Gastrocnemius medialis (tissue), 4 donors: Measurements from ENCODE around the gene SRSF4. TPM values are rescaled to one million over a fixed set of nuclear protein-coding genes. Genes with fewer than 3 reads are reported as not detected.

Experiments used
- ATAC-seq, 2 donors: fragments of 150-250 bp; one replicate each; pipeline ENCODE4 v1.9.1; 2016
- DNase-seq, 2 donors: peaks; one replicate each; pipeline ENCODE4 v3.0.0-alpha.2; 2019
- H3K27ac ChIP-seq, 4 donors: fragments of 200-600 bp; sonication (generic); 1 replicate in 1 of 4; 2 replicates in 3 of 4; pipeline ENCODE4 v1.5.1; 2016 to 2018; ENCODE audit warnings: mild to moderate bottlenecking in 2 of 4, moderate library complexity in 1 of 4
- H3K27me3 ChIP-seq, 3 donors: fragments of 200-600 bp; sonication (generic) in 2 of 3; 1 replicate in 1 of 3; 2 replicates in 2 of 3; pipeline versions ENCODE4 v1.5.1 to v1.6.0; 2016 to 2019; ENCODE audit warnings: mild to moderate bottlenecking in 1 of 3, moderate library complexity in 1 of 3
- H3K36me3 ChIP-seq, 2 donors: fragments of 200-600 bp; sonication (generic) in 1 of 2; one replicate each; pipeline ENCODE4 v1.5.1; 2017 to 2018
- H3K4me1 ChIP-seq, 2 donors: fragments of 200-600 bp; sonication (generic) in 1 of 2; one replicate each; pipeline ENCODE4 v1.5.1; 2016 to 2017; ENCODE audit warnings: mild to moderate bottlenecking in 2 of 2
- H3K4me3 ChIP-seq, 4 donors: fragments of 200-600 bp; sonication (generic) in 3 of 4; 1 replicate in 1 of 4; 2 replicates in 3 of 4; pipeline ENCODE4 v1.5.1; 2016 to 2019; ENCODE audit warnings: mild to moderate bottlenecking in 2 of 4
- H3K9me3 ChIP-seq, 3 donors: fragments of 200-600 bp; sonication (generic) in 2 of 3; 1 replicate in 1 of 3; 2 replicates in 2 of 3; pipeline ENCODE4 v1.5.1; 2016 to 2019
- CTCF ChIP-seq, 5 experiments: fragments of 450-650 bp in 3 of 5; fragments of 200-600 bp in 2 of 5; sonication (generic) in 2 of 5; IDR thresholded peaks in 4 of 5; conservative IDR thresholded peaks in 1 of 5; 1 replicate in 4 of 5; 2 replicates in 1 of 5; pipeline ENCODE4 v1.5.1; 2016 to 2019; ENCODE audit warnings: antibody characterized with exemption in 5 of 5, mild to moderate bottlenecking in 3 of 5, moderate library complexity in 3 of 5
- POLR2A ChIP-seq, 2 donors: fragments of 450-650 bp; IDR thresholded peaks; one replicate each; pipeline ENCODE4 v1.6.1; 2017; ENCODE audit warnings: antibody characterized with exemption in 2 of 2, mild to moderate bottlenecking in 2 of 2, moderate library complexity in 2 of 2
- in situ Hi-C, 4 donors: fragments of 200-750 bp; cut with MboI; loops; one replicate each; pipeline versions ENCODE4 v1.15.0 to v1.8.0; 2017; ENCODE audit warnings: low sequenced_read_pairs in 4 of 4
- intact Hi-C: fragments of 100-400 bp; cut with DNase I; formaldehyde crosslinking; loops from one replicate; pipeline ENCODE4 v1.15.1; 2023; ENCODE audit warnings: low total_unique reads
- total RNA-seq, 4 donors: library from RNA; depleted of rRNA; stranded (reverse); fragments of >200 nt; gene quantifications; one replicate each; pipeline versions ENCODE4 v1.1.0 to v1.2.3, GENCODE V29; 2016

The SRSF4 gene
- total RNA-seq, 4 donors from 2014 or later, result 42.4 to 72.5 (median 65.4) TPM

GRCh38 chr1:29197590-29197924 lies 15.9 kb upstream of the SRSF4 start:
- TF ChIP-seq POLR2A (IDR thresholded peaks at IDR 0.05), result no peak
- TF ChIP-seq CTCF (IDR thresholded peaks at IDR 0.05 in 4 of 5, conservative IDR thresholded peaks at IDR 0.05 in 1 of 5), result no peak
- intact Hi-C loops (no loop called here), in situ Hi-C loops (no loop called here)
- peaks cover 0 to 59% of the 10 kb centered on the region in 2 donors for H3K36me3 ChIP-seq
- no peak for DNase-seq
- H3K9me3 ChIP-seq, result no peaks in the 10 kb centered on the region
- H3K4me1 ChIP-seq, result peaks cover 7 to 10% of the 10 kb centered on the region in 2 donors
- no peak overlapping the region for H3K27ac ChIP-seq
- H3K27me3 ChIP-seq, result no peaks in the 10 kb centered on the region
- ATAC-seq, result no peak
- no peak overlapping the region for H3K4me3 ChIP-seq

DNA sequence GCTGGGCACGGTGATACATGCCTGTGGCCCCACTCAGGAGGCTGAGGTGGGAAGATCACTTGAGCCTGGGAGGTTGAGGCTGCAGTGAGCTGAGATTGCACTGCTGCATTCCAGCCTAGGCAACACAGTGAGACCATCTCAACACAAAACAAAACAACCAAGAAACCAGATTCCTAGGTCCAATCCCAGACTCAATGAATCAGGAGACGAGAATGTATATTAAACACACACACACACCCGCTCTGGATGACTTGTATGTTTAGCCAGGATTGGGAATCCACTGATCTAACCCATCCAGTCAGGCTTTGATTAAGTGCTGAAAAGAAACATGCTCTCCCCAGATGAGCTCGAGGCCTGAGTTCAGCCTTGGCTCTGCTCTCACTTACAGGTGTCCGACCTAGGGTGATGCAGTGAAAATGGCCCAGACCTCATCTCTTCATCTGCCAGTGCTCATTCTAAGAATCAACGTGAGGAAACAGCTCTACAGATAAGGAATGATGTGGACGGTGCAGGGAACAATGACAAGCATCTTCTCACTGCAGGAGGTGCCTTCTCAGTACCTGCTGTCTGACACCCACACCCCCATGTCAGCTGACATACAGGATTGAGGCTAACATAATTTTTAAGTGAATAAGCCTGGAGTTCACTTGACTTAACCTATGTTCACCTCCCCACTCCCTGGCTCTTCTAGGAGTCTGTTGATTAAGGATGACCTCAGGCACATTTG lies 15.3 kb upstream of the SRSF4 start:
- H3K4me1 ChIP-seq, result peaks cover 3 to 5% of the 10 kb centered on the region in 2 donors
- H3K36me3 ChIP-seq, result peaks cover 0 to 59% of the 10 kb centered on the region in 2 donors
- intact Hi-C loops (no loop called here), in situ Hi-C loops (no loop called here)
- no peak overlapping the region for H3K27ac ChIP-seq
- no peaks in the 10 kb centered on the region for H3K27me3 ChIP-seq
- DNase-seq, result no peak
- ATAC-seq, result no peak
- no peak overlapping the region for H3K4me3 ChIP-seq
- H3K9me3 ChIP-seq, result no peaks in the 10 kb centered on the region
- TF ChIP-seq POLR2A (IDR thresholded peaks at IDR 0.05) (no peak), CTCF (IDR thresholded peaks at IDR 0.05 in 4 of 5, conservative IDR thresholded peaks at IDR 0.05 in 1 of 5) (no peak)

- in situ Hi-C loops (no loop called here), intact Hi-C loops (no loop called here)
- Histone ChIP-seq H3K27ac (no peak overlapping the region), H3K27me3 (no peaks in the 10 kb centered on the region), H3K9me3 (no peaks in the 10 kb centered on the region), H3K36me3 (peaks cover 0 to 48% of the 10 kb centered on the region in 2 donors), H3K4me3 (no peak overlapping the region), H3K4me1 (peaks cover 3 to 5% of the 10 kb centered on the region in 2 donors)
- DNase-seq (peak in 1 of 2 donors; percentile 58), ATAC-seq (peak in 1 of 2 donors; percentile 80)
- TF ChIP-seq CTCF (IDR thresholded peaks at IDR 0.05 in 4 of 5, conservative IDR thresholded peaks at IDR 0.05 in 1 of 5), result no peak
- TF ChIP-seq POLR2A (IDR thresholded peaks at IDR 0.05), result no peak
Measured at GRCh38 chr1:29195881-29196291, 14.2 kb upstream of the SRSF4 start.

DNA sequence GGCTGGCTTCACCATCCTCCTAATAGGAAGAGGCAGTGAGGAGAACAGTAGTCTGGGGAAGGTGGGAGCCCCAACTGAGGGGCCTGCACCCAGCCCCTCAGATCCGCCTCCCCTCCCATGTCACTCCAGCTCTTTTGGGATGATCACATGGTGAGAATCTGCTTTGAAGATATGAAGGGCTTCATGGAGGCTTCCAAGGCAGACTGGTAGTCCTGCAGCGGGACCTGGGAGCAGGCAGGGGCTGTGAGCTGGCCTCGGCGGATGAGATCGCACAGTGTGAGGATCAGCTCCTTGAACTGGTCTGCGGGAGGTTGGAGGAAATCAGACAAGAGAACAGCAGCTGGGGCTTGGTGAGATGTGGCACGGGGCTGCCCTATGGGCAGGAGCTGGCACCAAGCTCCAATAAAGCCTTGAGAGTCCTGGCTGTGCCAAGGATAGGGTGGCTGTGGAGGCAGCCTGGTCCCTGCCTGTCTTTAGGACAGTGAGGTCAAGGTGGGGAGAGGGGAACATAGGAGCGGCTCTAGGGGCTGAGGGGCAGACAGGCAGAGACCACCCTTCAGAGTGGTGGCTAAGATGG lies 12.3 kb upstream of the SRSF4 start:
- TF ChIP-seq CTCF (IDR thresholded peaks at IDR 0.05 in 4 of 5, conservative IDR thresholded peaks at IDR 0.05 in 1 of 5) (no peak), POLR2A (IDR thresholded peaks at IDR 0.05) (no peak)
- peaks cover 3 to 5% of the 10 kb centered on the region in 2 donors for H3K4me1 ChIP-seq
- intact Hi-C loops, result no loop called here
- H3K4me3 ChIP-seq, result no peak overlapping the region
- H3K9me3 ChIP-seq, result no peaks in the 10 kb centered on the region
- in situ Hi-C loops, result no loop called here
- ATAC-seq, result no peak
- no peaks in the 10 kb centered on the region for H3K27me3 ChIP-seq
- peaks cover 0 to 29% of the 10 kb centered on the region in 2 donors for H3K36me3 ChIP-seq
- no peak overlapping the region for H3K27ac ChIP-seq
- DNase-seq, result no peak
